HG02970 (cell line): ENCODE measurements around the gene LIMS4.
"Not testable (repeated sequence)": the region's sequence is repeated elsewhere in the genome, so short reads cannot be mapped to it uniquely, and the experiment has no call there.

Experiments used
- ATAC-seq: cut with Tn5 transposase; IDR thresholded peaks from one replicate; pipeline ENCODE4 v1.9.1; 2021; ENCODE audit warnings: mild to moderate bottlenecking, moderate library complexity, moderate number of reproducible peaks; ENCODE audit not compliant: unreplicated experiment, low FRiP score

LIMS4 gene, protein sequence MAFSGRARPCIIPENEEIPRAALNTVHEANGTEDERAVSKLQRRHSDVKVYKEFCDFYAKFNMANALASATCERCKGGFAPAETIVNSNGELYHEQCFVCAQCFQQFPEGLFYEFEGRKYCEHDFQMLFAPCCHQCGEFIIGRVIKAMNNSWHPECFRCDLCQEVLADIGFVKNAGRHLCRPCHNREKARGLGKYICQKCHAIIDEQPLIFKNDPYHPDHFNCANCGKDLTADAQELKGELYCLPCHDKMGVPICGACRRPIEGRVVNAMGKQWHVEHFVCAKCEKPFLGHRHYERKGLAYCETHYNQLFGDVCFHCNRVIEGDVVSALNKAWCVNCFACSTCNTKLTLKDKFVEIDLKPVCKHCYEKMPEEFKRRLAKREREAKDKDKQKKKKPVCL

DNA sequence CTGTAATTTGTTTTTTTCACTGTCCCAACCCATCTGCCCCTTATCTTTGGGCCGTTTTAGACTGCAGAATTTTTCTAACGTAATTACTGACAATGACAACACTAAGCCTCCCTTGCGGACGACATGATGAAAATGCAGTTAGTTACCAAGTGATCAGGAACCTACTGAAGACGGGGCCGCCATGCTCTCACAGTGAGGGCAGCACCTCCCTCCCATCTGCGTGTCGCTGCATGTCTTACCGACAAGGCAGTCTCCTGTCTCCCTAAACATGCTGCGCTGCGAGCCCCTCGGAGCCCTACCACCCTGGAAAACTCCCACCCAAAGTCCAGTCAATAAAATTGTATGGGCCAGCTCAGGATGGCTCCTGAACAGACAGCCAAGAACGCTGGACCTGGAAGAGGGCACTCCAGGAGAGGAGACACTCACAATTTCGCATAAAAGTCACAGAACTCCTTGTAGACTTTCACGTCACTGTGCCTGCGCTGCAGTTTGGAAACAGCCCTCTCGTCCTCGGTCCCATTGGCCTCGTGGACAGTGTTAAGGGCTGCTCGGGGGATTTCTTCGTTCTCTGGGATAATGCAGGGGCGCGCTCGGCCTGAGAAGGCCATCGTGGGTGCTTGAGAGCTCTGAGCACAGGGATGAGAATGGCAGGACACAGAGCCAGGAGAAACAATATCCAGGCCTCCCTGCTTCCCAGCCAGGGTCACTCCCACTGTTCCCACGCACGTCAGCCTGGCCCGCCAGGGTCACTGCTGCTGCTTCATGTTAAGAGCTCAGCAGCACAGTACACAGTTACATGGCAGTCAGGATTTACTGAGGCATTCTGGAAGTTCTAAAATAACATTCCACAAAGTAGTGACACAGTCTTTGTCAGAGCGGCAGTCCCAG is at the start of gene LIMS4:
Gene LIMS4 (minus strand): TSS at position 646 of the 888 bp plus-strand sequence. CDS start 38 bp downstream, at position 608.
- not testable (repeated sequence) for ATAC-seq

DNA sequence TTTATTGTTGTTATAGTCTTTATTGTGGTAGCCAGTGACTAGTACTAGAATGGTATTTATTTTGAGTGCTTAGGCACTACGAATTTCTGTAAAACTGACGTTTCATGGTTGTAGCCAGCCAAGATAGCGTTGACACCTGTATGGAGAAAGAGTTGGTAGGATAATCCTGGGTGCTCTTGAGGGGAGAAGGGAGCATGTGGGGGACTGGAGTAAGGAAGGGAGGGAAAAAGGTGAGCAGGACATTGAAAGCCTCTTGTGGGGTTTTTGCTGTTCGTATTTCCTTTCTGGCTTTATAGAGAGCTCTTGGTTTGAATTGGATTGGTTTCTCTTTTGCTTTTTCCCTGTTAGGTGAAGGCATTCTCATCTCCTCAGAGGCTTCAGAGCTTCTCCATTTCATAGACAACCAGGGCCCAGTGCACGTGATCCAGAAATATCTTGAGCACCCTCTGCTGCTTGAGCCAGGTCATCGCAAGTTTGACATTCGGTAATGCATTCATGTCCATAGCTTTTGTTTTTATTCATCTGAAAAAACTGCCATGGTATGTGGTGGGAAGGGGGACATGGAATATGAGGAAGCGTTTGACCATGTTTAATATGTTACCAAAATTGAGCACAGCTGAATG is 27.2 kb upstream of the LIMS4 start:
- ATAC-seq: not testable (repeated sequence)

DNA sequence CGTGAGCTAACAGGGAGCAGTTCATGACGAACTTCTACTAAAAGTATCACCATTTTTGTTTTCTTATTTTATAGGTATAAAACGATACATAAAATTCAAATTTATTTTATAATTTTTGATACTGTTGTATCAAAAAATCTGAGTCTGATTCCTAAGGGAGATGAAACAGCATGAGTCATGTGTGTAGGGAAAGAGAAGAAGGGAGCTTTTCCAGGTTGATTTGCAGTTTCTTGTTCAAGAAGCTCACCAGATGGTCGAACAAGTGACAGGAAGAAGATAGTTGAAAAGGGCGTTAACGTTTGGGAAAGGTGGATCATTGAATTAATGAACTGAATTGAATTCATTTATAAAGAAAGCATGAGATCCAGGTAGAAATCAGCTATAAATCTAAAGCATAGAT is 23.4 kb upstream of the LIMS4 start:
- ATAC-seq: not testable (repeated sequence)

DNA sequence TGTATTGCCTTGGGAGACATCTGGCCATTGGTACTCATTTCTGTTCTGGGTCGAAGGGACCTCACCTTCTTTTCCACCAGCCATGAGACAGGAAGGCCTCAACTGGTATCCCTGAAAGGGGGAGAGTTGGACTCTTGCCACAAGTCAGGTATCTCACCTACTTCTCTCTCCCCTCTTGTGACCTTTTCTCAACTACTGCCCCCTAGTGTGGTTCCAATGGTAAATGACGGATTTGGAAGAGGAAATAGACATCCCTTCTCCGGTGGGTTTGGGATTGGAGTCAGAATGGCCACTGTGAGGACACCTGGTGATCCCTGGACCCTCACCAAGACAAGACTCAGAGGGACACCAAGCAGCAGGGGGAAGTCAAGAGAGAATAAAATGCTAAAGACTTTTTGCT is 21.9 kb upstream of the LIMS4 start:
- not testable (repeated sequence) for ATAC-seq

DNA sequence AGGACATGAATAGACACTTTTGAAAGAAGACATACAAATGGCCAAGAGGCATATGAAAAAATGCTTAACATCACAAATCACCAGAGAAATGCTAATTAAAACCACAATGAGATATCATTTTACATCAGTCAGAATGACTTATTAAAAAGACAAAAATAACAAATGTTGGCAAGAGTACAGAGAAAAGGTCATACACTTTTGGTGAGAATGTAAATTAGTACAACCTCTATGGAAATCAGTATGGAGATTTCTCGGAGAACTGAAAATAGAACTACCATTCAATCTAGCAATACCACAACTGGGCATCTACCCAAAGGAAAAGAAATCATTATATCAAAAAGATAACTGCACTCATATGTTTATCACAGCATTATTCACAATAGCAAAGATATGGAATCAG is 16.4 kb upstream of the LIMS4 start:
- not testable (repeated sequence) for ATAC-seq

DNA sequence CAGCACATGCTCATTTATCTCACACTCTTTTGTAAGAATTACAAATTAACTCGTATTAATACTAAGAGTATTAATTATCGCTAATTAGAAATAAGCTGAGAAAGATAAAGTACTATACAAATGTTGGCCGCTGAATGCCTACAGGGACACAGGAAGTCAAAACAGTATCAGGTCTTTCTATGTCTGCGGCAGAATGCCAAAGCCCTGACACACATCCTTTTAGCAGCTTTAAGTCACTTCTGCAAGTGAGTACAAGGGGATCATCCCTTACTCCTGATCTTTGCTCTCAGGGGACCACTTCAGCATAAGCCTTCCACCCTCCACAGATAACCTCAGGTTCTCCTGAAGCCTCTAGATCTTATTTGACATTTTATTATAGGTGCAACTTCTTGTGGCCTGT is 10.1 kb upstream of the LIMS4 start:
- ATAC-seq: not testable (repeated sequence)

DNA sequence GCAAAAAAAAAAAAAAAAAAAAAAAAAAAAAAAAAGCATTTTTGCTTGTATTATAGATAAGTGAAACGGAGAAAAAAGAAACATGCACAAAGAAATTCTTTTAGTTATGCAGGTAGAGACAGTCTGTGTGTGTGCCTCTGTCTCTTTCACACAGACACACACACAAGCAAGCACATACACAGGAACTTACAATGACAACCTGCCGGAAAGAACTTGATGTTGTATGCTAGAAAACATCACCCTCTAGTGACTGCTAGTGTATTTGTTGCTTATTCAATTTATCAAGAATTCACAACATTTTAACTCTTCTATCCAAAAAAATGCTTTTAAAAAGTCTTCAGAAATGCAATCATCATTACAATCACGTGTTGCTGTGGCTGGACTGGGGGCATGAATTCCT is 8.6 kb upstream of the LIMS4 start:
- ATAC-seq: not testable (repeated sequence)

DNA sequence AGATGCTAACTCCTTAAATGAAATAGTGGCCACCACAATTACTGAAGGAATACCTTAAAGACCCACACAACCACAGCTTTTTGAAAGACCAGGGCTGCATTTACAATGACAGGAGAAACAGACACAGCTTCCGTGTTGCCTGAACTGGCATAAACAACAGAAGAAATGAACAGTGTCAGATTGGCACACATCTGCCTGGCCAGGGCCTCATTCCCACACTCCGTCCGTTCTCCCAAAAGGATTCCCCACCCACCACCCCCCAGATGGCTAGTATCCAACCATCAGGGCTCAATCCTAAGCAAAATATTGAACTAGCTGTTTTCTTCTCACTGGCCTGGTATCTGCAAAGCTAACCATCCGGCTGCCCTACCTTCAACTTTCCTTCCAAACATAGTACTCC is 7.5 kb upstream of the LIMS4 start:
- not testable (repeated sequence) for ATAC-seq

DNA sequence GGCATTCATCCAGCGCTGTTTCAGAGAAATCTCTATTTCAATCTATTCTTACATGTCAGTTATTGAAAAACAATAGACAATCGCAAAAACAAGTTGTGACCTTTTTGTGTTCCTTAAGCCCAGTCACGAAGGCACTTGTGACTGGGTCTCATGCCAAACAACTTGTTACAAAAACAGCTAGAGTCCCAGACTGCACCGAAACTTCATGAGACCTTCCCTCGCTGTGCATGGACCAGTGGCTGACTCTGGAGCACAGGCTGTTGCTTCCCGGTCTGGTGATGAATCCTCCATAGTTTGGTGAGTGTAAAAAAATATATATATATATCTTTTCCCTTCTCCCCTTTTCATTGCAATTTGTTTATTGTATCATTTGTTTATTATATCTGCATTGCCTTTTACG is 4.8 kb upstream of the LIMS4 start:
- not testable (repeated sequence) for ATAC-seq

DNA sequence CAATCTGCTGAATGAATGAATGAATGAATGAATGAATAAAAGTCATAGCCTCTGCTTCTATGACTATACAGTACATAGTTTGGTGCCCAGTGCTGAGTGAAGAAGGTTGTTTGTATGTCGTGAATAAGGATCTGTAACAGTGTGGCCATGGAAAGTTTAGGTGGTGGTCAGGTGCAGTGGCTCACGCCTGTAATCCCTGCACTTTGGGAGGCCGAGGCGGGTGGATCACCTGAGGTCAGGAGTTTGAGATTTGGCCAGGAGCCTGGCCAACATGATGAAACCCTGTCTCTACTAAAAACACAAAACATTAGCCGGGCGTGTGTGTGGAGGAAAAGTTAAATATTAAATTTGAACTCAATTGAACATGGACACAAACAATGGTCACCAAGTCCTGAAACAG is 4.3 kb upstream of the LIMS4 start:
- ATAC-seq: not testable (repeated sequence)

DNA sequence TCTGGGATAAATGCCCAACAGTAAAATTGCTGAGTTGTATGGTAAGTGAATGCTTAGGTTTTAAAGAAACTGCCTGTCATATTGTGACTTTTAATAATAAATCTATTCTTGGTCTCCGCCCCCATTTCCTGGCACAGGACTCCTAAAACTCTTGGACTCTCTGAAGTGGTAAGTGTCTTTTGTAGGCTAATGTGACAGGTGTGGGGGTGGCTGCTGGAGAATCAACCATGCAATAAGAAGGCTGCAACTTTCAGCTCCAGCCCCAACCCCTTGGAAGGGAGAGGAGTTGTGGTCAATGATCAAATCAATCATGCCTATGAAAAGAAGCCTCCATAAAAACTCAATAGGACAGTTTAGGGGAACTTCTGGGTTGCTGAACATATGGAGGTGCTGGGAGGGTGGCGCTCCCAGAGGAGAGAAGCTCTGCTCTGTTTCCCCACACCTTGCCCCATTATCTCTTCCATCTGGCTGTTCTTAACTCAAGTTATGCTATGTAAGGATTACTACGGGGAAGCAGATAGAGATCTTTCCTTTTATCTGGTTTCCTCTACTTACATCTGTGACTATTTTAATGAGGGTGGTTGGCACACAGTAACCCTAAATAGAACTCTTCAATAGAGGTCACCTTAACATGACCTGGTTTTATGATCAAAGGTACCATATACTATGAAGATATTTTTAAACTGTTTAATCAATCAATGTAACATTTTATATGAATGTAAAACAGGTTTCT is 3.2 kb upstream of the LIMS4 start:
- not testable (repeated sequence) for ATAC-seq

DNA sequence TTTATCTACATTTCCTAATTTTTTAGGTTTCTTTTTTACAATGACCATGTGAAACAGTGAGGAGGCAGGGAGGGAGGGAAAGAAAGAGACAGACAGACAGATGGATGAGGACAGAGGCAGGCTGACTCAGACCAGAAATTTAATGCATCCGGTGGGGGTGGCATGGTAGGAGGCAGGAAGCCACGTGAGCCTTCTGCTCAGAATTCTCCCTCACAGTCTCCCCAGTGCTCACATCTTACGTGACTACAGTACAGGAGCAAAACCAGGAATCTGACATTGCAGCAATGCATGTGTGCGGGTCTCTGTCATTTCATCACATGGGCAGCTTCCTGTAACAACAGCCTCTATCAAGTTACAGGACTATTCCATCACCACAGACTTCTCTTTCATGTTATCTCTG is 2.3 kb upstream of the LIMS4 start:
- ATAC-seq: peak; percentile 82

DNA sequence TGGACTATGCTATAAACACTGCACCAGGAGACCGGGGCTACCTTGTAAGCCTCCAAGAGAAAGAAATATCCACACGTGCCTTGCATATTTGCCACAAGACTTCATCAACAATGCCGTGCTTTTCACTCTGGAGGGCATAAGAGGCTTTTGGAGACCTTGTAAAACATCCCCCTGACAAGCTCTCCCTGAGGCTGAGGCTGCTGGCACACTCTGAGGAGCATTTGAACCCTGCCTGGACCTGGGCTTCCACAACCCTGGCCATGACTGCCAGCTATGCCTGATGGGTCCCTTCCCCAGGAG is 393 bp upstream of the LIMS4 start:
- ATAC-seq: not testable (repeated sequence)

DNA sequence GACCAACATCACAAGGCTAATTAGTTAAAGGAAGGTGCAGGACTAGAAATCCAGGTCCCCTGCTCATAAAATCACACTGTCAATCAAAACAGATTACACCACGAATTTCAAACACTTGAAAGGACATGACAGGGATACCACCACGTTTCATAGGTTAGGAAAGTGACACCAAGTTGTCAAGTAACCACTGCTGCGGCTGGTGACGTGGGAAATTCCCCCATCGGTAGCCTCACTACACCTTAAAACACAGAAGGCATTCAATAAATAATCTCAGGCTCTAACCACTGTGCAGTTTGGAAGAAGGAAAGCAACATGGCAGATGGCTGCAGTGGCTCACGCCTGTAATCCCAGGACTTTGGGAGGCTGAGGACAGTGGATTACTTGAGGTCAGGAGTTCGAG is 3.7 kb downstream of the LIMS4 start:
- ATAC-seq: not testable (repeated sequence)

DNA sequence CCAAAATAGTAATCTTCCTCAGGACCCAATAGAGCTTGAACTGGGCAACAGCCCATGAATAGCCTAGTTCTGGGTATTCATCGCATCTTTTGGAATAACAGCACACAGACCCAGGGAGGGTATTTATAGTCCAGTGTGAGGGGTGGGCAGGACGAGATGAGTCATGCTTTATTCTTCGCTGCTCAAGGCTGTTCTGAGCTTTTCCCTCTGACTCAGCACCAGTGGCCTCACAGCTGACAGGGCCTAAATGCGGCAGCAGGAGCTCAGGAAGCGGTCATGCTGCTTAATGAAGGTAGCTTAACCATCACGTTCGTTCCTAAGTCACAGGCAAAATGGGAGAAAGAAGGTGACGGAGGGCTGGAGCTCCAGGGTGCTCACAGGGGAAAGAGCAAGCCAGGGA is 7.3 kb downstream of the LIMS4 start:
- ATAC-seq: not testable (repeated sequence)

DNA sequence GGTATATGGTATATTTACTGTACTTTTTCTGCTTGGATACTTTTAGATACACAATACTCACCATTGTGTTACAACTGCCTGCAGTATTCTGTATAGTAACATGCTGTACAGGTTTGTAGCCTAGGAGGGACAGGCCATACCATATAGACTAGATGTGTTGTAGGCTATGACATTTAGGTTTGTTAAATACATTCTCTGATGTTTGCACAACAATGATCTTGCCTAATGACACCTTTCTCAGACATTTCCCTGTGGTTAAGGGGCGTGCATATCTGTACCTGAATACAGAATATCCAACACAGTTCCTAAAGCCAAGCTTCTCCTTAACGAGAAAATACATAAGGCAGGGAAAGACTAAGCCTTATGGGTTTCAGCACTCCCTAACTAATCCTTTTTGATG is 10.2 kb downstream of the LIMS4 start:
- ATAC-seq: not testable (repeated sequence)

DNA sequence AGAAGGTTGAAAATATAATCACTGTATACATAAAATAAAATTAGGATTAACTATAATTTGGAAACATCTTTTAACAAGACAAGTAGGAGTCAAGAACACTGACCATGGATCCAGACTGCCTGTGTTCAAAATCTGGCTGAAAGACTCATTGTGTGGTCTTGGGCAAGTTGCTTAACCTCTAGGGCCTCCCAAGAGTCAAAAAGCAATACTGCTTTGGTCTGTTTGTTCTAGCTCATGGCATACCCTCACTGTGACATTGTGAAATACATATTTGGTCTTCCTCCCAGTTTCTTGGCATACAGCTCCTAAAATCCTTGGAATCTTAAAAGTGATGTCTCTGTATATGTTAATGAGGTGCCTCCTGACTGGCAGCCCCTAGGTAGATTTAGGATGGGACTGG is 12.3 kb downstream of the LIMS4 start:
- ATAC-seq: not testable (repeated sequence)

DNA sequence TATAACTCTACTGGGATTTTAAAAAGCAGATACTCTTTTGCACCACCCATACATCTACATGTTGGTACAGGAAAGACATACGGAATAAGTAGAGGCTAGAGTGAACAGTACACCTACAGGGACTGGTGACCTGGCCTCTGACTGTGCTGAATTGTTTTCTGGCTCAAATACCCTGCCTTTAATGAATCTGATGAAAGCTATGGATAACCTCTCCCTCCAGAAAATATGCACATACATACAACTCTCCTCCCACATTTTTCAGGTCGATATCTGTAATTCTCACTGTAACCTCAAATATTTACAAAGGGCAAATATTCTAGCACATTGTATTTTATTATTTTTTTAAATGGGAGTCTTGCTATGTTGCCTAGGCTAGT is 15.4 kb downstream of the LIMS4 start:
- ATAC-seq: not testable (repeated sequence)

DNA sequence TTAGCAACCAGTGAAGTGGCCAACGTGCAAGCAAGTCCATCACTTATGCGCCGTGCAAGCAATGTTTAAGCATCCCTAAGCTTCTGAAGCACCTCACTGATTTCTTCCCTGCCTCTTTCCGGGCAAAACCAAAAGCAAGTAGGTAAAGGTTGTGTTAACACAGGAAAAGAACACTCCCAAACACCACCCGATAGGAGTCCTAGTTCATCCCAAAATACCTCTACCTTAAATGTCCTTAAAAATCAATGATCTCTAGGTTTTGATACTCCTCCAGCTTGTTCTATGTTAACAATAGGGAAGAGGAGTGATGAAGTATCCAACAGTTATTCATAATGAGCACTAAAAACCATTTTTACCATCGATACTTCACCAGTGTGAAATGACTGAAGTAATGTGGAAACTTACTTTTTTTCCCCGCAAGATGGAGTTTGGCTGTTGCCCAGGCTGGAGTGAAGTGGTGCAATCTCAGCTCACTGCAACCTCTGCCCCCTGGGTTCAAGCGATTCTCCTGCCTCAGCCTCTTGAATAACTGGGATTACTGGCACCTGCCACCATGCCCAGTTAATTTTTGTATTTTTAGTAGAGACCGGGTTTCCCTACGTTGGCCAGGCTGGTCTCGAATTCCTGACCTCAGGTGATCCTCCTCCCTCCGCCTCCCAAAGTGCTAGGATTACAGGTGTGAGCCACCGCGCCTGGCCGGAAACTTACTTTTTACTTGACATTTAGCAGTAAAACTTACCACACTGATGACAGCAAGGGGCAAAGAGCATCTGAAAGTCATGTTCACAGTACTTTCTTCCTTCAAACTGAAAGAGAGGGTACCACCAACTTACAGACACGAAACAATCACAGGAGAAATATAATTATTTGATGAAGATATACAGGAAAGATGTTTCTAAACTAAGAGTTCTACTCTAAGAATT is 16.1 kb downstream of the LIMS4 start:
- ATAC-seq: not testable (repeated sequence)
